Stimulated activated CD4-positive, alpha-beta T cell treated with anti-CD3 and anti-CD28 coated beads, Interleukin-15, amount 100 ng/mL, for 24 hours (primary cell): Measurements from ENCODE around the gene CACNA1E.
"Not testable (repeated sequence)": the region's sequence is repeated elsewhere in the genome, so short reads cannot be mapped to it uniquely, and the experiment has no call there.

Source experiments
- DNase-seq: peaks from one replicate; pipeline ENCODE4 v3.0.0-alpha.2; 2020

Gene CACNA1E

DNA sequence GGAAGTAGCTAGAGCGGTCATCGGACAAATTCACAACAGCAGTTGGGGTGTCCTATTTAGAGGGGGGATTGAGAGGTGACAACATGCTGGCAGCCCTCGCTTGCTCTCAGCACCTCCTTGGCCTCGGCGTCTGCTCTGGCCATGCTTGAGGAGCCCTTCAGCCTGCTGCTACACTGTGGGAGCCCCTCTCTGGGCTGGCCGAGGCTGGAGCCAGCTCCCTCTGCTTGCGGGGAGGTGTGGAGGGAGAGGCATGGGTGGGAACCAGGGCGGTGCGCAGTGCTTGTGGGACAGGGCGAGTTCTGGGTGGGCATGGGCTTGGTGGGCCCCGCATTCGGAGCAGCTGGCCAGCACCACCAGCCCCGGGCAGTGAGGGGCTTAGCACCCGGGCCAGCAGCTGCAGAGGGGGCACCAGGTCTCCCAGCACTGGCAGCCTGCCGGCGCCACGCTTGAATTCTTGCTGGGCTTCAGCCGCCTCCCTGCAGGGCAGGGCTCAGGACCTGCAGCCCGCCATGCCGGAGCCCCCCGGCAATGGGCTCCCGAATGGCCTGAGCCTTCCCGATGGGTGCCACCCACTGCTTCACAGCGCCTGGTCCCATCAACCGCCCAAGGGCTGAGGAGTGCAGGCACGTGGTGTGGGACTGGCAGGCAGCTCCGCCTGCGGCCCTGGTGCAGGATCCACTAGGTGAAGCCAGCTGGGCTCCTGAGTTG lies 349.0 kb downstream of the CACNA1E start:
- not testable (repeated sequence) for DNase-seq

DNA sequence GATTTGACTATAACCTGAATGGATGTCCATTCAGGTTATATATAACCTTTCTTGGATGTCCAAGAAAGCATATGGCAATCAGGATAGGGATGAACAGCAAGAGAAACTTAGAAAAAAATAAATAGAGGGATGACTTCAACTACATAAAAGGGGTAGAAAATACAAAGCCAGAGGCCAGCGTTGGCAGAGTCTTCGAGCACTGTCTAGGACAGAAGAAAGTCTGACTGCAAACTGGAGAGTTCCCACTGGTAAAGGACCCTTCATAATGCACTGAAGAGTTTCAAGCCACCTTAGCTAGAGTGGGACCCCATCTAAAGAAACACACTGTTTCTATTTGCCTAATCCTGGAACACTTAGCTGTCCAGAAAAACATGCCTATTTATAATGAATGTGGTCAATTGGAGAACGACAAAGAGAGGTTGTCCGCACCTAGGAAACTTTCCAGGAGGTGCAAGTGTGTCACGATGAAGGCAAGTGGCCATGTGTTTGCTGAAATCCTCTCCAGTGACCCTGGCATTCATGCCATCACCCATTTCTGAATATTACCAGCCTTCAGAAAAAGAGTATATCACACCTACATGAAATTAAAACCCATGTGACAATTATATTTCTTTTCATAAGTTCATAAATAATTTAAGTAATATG lies 362.8 kb downstream of the CACNA1E start:
- no peak for DNase-seq

GRCh38 chr1:181846681-181847080 lies 363.4 kb downstream of the CACNA1E start:
- DNase-seq, result no peak

GRCh38 chr1:181849071-181849470 lies 365.8 kb downstream of the CACNA1E start:
- no peak for DNase-seq

DNA sequence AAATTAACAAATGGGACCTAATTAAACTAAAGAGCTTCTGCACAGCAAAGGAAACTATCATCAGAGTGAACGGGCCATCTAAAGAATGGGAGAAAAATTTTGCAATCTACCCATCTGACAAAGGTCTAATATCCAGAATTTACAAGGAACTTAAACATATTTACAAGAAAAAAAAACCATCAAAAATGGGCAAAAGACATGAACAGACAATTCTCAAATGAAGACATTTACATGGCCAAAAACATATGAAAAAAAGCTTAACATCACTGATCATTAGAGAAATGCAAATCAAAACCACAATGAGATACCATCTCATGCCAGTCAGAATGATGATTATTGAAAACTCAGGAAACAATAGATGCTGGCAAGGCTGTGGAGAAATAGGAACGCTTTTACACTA lies 370.9 kb downstream of the CACNA1E start:
- not testable (repeated sequence) for DNase-seq

DNA sequence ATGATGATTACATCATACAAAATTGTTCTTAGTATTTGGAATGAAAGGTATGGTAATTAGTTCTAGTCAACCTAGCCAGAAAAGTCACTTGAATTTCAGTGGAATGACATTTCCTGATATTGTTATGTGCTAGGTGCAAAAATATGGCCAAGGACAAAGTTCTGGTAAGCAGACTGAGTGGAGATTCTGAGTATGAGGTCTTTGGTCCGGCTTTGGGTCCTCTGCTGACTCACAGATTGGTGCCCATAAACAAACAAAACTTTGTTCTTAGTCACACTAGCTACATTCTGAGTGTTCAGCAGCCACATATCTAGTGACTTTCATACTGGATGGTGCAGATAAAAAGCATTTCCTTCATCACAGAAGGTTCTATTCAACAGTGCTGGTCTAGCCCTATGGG lies 372.1 kb downstream of the CACNA1E start:
- DNase-seq, result no peak
